OCI-LY7 (cell line): ENCODE measurements around the gene CA5B.

Experiments
- CTCF ChIP-seq: fragments of 200-600 bp; sonication (generic); conservative IDR thresholded peaks from 2 replicates; pipeline ENCODE4 v1.5.1; 2014; ENCODE audit warnings: mild to moderate bottlenecking, antibody characterized with exemption, low read length, moderate library complexity, mixed read lengths
- EZH2phosphoT487 ChIP-seq: fragments of 200-600 bp; sonication (generic); IDR thresholded peaks from 2 replicates; pipeline ENCODE4 v1.6.1; 2018; ENCODE audit warnings: low read depth, borderline replicate concordance, mild to moderate bottlenecking, mixed run types, antibody characterized with exemption, low read length, moderate library complexity, mixed read lengths

- TF ChIP-seq CTCF (no peak), EZH2phosphoT487 (no peak)
Observed at GRCh38 chrX:15829217-15829616, 91.1 kb downstream of the CA5B start.
